WTC11 (cell line): ENCODE results near the gene CORO7. TPM values are rescaled to one million over a fixed set of nuclear protein-coding genes. Genes with fewer than 3 reads are reported as not detected.

Source experiments
- ATAC-seq: fragments of 200-7000 bp; cut with Tn5 transposase; 2 replicates; pipeline ENCODE4 v1.10.0; 2021; ENCODE audit warnings: mild to moderate bottlenecking, moderate library complexity
- CTCF ChIA-PET: fragments of 300-600 bp; sonication (Branson Sonifier 250); formaldehyde crosslinking; loops from one replicate; lab custom pipeline; 2021; ENCODE audit warnings: antibody characterized with exemption; lab: Charles Lee
- POLR2A ChIA-PET: fragments of 350-600 bp; sonication (Branson Sonifier 250); formaldehyde crosslinking; loops from one replicate; lab custom pipeline; 2021; ENCODE audit warnings: antibody characterized with exemption; lab: Charles Lee
- DNase-seq: peaks from one replicate; pipeline ENCODE4 v3.0.0; 2021; ENCODE audit warnings: low spot score
- H3K27ac Mint-ChIP-seq: 2 replicates; pipeline ENCODE4 v1.8.0; 2021; ENCODE audit warnings: mixed read lengths
- H3K27me3 Mint-ChIP-seq: 2 replicates; pipeline ENCODE4 v1.8.0; 2021; ENCODE audit warnings: low read depth, mild to moderate bottlenecking, moderate library complexity, mixed read lengths
- H3K36me3 Mint-ChIP-seq: 2 replicates; pipeline ENCODE4 v1.8.0; 2021; ENCODE audit warnings: mixed read lengths
- H3K4me1 Mint-ChIP-seq: 2 replicates; pipeline ENCODE4 v1.8.0; 2022; ENCODE audit warnings: mixed read lengths
- H3K4me3 Mint-ChIP-seq: 2 replicates; pipeline ENCODE4 v1.8.0; 2021; ENCODE audit warnings: mild to moderate bottlenecking, moderate library complexity, mixed read lengths
- H3K9me3 Mint-ChIP-seq: 2 replicates; pipeline ENCODE4 v1.8.0; 2021; ENCODE audit warnings: mixed read lengths
- ARID4B ChIP-seq: sonication (generic); formaldehyde crosslinking; IDR thresholded peaks from 2 replicates; pipeline ENCODE4 v1.8.0; 2023; ENCODE audit warnings: missing genetic modification reagents, mild to moderate bottlenecking, borderline replicate concordance
- ATF2 ChIP-seq: sonication (generic); formaldehyde crosslinking; IDR thresholded peaks from 2 replicates; pipeline ENCODE4 v1.8.1; 2022; ENCODE audit warnings: low read depth, missing genetic modification reagents, borderline replicate concordance
- CREM ChIP-seq: sonication (generic); formaldehyde crosslinking; IDR thresholded peaks from 2 replicates; pipeline ENCODE4 v1.8.1; 2022; ENCODE audit warnings: mild to moderate bottlenecking, missing genetic modification reagents, moderate library complexity
- E2F5 ChIP-seq: sonication (generic); formaldehyde crosslinking; IDR thresholded peaks from 2 replicates; pipeline ENCODE4 v1.8.1; 2022; ENCODE audit warnings: mild to moderate bottlenecking, moderate library complexity, missing genetic modification reagents
- GRHL2 ChIP-seq: fragments of 250-450 bp; sonication (Bioruptor Pico); IDR thresholded peaks from 2 replicates; pipeline ENCODE4 v1.8.0; 2022; ENCODE audit warnings: mild to moderate bottlenecking, moderate library complexity; ENCODE audit not compliant: insufficient replicate concordance, severe bottlenecking
- HMGXB4 ChIP-seq: sonication (generic); formaldehyde crosslinking; IDR thresholded peaks from 2 replicates; pipeline ENCODE4 v1.8.1; 2023; ENCODE audit warnings: mild to moderate bottlenecking, moderate library complexity, missing genetic modification reagents
- KAT7 ChIP-seq: sonication (generic); formaldehyde crosslinking; IDR thresholded peaks from 2 replicates; pipeline ENCODE4 v1.8.1; 2023; ENCODE audit warnings: missing genetic modification reagents, mild to moderate bottlenecking, borderline replicate concordance
- MXD4 ChIP-seq: fragments of 250-450 bp; sonication (Bioruptor Pico); IDR thresholded peaks from 2 replicates; pipeline ENCODE4 v1.8.0; 2021; ENCODE audit warnings: mild to moderate bottlenecking, moderate library complexity, borderline replicate concordance
- NFYB ChIP-seq: sonication (generic); formaldehyde crosslinking; conservative IDR thresholded peaks from 2 replicates; pipeline ENCODE4 v1.8.0; 2022; ENCODE audit warnings: low read depth, missing genetic modification reagents
- PRDM15 ChIP-seq: sonication (generic); formaldehyde crosslinking; IDR thresholded peaks from 2 replicates; pipeline ENCODE4 v1.8.0; 2022; ENCODE audit warnings: missing genetic modification reagents
- SOX15 ChIP-seq: fragments of 250-450 bp; sonication (Bioruptor Pico); IDR thresholded peaks from 2 replicates; pipeline ENCODE4 v1.9.0; 2021; ENCODE audit warnings: mild to moderate bottlenecking
- SP1 ChIP-seq: sonication (generic); formaldehyde crosslinking; conservative IDR thresholded peaks from 2 replicates; pipeline ENCODE4 v1.8.1; 2022; ENCODE audit warnings: missing genetic modification reagents
- TEAD1 ChIP-seq: sonication (generic); formaldehyde crosslinking; IDR thresholded peaks from 2 replicates; pipeline ENCODE4 v1.8.0; 2022; ENCODE audit warnings: mild to moderate bottlenecking, missing genetic modification reagents
- USF2 ChIP-seq: sonication (generic); formaldehyde crosslinking; IDR thresholded peaks from 2 replicates; pipeline ENCODE4 v1.8.1; 2023; ENCODE audit warnings: mild to moderate bottlenecking, missing genetic modification reagents, moderate library complexity
- ZBTB21 ChIP-seq: sonication (generic); formaldehyde crosslinking; IDR thresholded peaks from 2 replicates; pipeline ENCODE4 v1.8.1; 2023; ENCODE audit warnings: mild to moderate bottlenecking, missing genetic modification reagents, borderline replicate concordance
- ZNF671 ChIP-seq: fragments of 250-450 bp; sonication (Bioruptor Pico); IDR thresholded peaks from 2 replicates; pipeline ENCODE4 v1.8.0; 2021; ENCODE audit warnings: mild to moderate bottlenecking
- total RNA-seq: library from RNA; stranded (reverse); gene quantifications from 3 replicates; pipeline ENCODE4 v1.2.3, GENCODE V29; 2021

The CORO7 gene
- total RNA-seq, 1 experiment from 2014 or later, result 45.5 TPM

GRCh38 chr16:4385789-4386450, 30.5 kb downstream of the CORO7 start:
- ChIA-PET POLR2A (interaction anchor here (1.7 kb wide), 1 partner anchor 13 kb away, joined by 5 read pairs; no protein-coding TSS in a partner anchor), CTCF (interaction anchor here (0.7 to 9.6 kb wide), 5 partner anchors 8 to 27 kb away, joined by 3 to 316 read pairs (median 6); no protein-coding TSS in a partner anchor)
- TF ChIP-seq E2F5 (CRISPR knock-in tag) (no peak), ARID4B (CRISPR knock-in tag) (no peak), SOX15 (CRISPR knock-in tag) (no peak), MXD4 (CRISPR knock-in tag) (no peak), USF2 (CRISPR knock-in tag) (no peak), KAT7 (CRISPR knock-in tag) (no peak), ZBTB21 (CRISPR knock-in tag) (no peak)
- TF ChIP-seq, all 79 proteins: peak for 0
- Mint-ChIP-seq H3K9me3 (no peaks in the 10 kb centered on the region), H3K27ac (peak overlapping the region; percentile 41; the same call in 1 of the 2 replicates), H3K27me3 (no peaks in the 10 kb centered on the region), H3K4me1 (peaks cover 22% of the 10 kb centered on the region), H3K4me3 (no peak overlapping the region), H3K36me3 (no peaks in the 10 kb centered on the region)
- DNase-seq (no peak), ATAC-seq (no peak)

- Mint-ChIP-seq H3K9me3 (no peaks in the 10 kb centered on the region), H3K27ac (peak overlapping the region; percentile 41; the same call in 1 of the 2 replicates), H3K27me3 (no peaks in the 10 kb centered on the region), H3K36me3 (no peaks in the 10 kb centered on the region), H3K4me1 (peaks cover 18% of the 10 kb centered on the region), H3K4me3 (no peak overlapping the region)
- DNase-seq (no peak), ATAC-seq (no peak)
- CTCF ChIA-PET, result interaction anchor here (0.7 to 1.4 kb wide), 2 partner anchors 19 to 26 kb away, joined by 3 read pairs; no protein-coding TSS in a partner anchor
- POLR2A ChIA-PET, result no interaction called here
- TF ChIP-seq ZNF671 (CRISPR knock-in tag) (no peak), SP1 (CRISPR knock-in tag) (no peak), USF2 (CRISPR knock-in tag) (no peak), TEAD1 (CRISPR knock-in tag) (no peak), NFYB (no peak), ATF2 (CRISPR knock-in tag) (no peak), CREM (CRISPR knock-in tag) (no peak), PRDM15 (CRISPR knock-in tag) (no peak), HMGXB4 (CRISPR knock-in tag) (no peak), GRHL2 (no peak)
Measured at GRCh38 chr16:4385066-4385788, 31.2 kb downstream of the CORO7 start.
